Smooth muscle cell (in vitro differentiated cells): ENCODE data around the gene CNEP1R1. TPM values are rescaled to one million over a fixed set of nuclear protein-coding genes. Genes with fewer than 3 reads are reported as not detected.

Experiments
- DNase-seq: peaks from one replicate; lab custom pipeline; 2025; ENCODE audit not compliant: unreplicated experiment; lab: John Stamatoyannopoulos, UW
- H2AFZ ChIP-seq: fragments of 200-600 bp; sonication (generic); 2 replicates; pipeline ENCODE4 v1.6.0; 2016; ENCODE audit warnings: antibody characterized with exemption, low read depth, mild to moderate bottlenecking
- H3F3A ChIP-seq: fragments of 200-600 bp; sonication (generic); 2 replicates; pipeline ENCODE4 v1.6.0; 2017; ENCODE audit warnings: antibody characterized with exemption, low read depth
- H3K27ac ChIP-seq: fragments of 200-600 bp; sonication (generic); 2 replicates; pipeline ENCODE4 v1.5.1; 2016; ENCODE audit warnings: low read depth, mild to moderate bottlenecking
- H3K27me3 ChIP-seq: fragments of 200-600 bp; sonication (generic); 2 replicates; pipeline ENCODE4 v1.6.1; 2016; ENCODE audit warnings: low read depth, mild to moderate bottlenecking
- H3K36me3 ChIP-seq: fragments of 200-600 bp; sonication (generic); 2 replicates; pipeline ENCODE4 v1.5.1; 2016; ENCODE audit warnings: low read depth
- H3K4me1 ChIP-seq: fragments of 200-600 bp; sonication (generic); 2 replicates; pipeline ENCODE4 v1.5.1; 2016; ENCODE audit warnings: low read depth
- H3K4me2 ChIP-seq: fragments of 200-600 bp; sonication (generic); 2 replicates; pipeline ENCODE4 v1.6.0; 2016; ENCODE audit warnings: mild to moderate bottlenecking
- H3K4me3 ChIP-seq: fragments of 200-600 bp; sonication (generic); 2 replicates; pipeline ENCODE4 v1.5.1; 2016; ENCODE audit warnings: mild to moderate bottlenecking
- H3K79me2 ChIP-seq: fragments of 200-600 bp; sonication (generic); 2 replicates; pipeline ENCODE4 v1.6.0; 2016; ENCODE audit warnings: low read depth, mild to moderate bottlenecking
- H3K9ac ChIP-seq: fragments of 200-600 bp; sonication (generic); 2 replicates; pipeline ENCODE4 v1.6.0; 2016; ENCODE audit warnings: low read depth
- H3K9me3 ChIP-seq: fragments of 200-600 bp; sonication (generic); replicated peaks from 2 replicates; pipeline ENCODE4 v1.5.1; 2016; ENCODE audit warnings: low read depth
- H4K20me1 ChIP-seq: fragments of 200-600 bp; sonication (generic); 2 replicates; pipeline ENCODE4 v1.6.0; 2016; ENCODE audit warnings: low read depth
- CTCF ChIP-seq: fragments of 200-600 bp; sonication (generic); IDR thresholded peaks from 2 replicates; pipeline ENCODE4 v1.5.1; 2017; ENCODE audit warnings: borderline replicate concordance, mild to moderate bottlenecking, antibody characterized with exemption; ENCODE audit not compliant: insufficient read depth, poor library complexity, severe bottlenecking
- WGBS: methylation state at CpG from one replicate; pipeline ENCODE4 v1.1.7; 2016; ENCODE audit warnings: low lambda C conversion rate; 5-methylcytosine and 5-hydroxymethylcytosine counted together
- polyA plus RNA-seq: library from polyadenylated mRNA; unstranded; fragments of >200 nt; fragmentation: Nextera tagmentation; extraction: Ambion mirVana; gene quantifications from 2 replicates; pipeline ENCODE4 v1.2.1, GENCODE V29; 2016
- total RNA-seq: library from RNA; depleted of rRNA; stranded (reverse); fragments of >200 nt; gene quantifications from 2 replicates; pipeline ENCODE4 v1.2.3, GENCODE V29; 2014

CNEP1R1 gene
- total and polyA plus RNA-seq, 2 experiments from 2014 or later = 21.3 to 31.7 TPM

DNA sequence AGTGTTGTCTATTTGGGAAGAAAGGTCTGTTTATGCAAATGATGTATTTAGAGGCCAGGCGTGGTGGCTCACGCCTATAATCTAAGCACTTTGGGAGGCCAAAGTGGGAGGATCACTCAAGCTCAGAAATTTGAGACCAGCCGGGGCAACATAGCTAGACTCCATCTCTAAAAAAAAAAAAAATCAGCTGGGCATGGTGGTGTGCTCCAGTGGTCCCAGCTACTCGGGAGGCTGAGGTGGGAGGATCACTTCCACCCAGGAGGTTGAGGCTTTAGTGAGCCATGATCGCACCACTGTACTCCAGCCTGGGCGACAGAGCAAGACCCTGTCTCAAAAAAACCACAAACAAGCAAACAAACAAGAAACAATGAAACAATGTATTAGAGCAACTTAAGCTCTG is 21.8 kb downstream of the CNEP1R1 start:
- 91% methylated on average over 6 of the region's 6 CpGs for WGBS
- DNase-seq = no peak
- H2AFZ ChIP-seq = no peak overlapping the region
- H3F3A ChIP-seq = no peaks in the 10 kb centered on the region
- H3K27ac ChIP-seq = no peak overlapping the region
- H3K4me1 ChIP-seq = no peaks in the 10 kb centered on the region
- no peak overlapping the region for H3K4me2 ChIP-seq
- no peak overlapping the region for H3K4me3 ChIP-seq
- no peak for TF ChIP-seq CTCF
- H3K36me3 ChIP-seq = no peaks in the 10 kb centered on the region
- no peaks in the 10 kb centered on the region for H3K79me2 ChIP-seq
- peaks cover 9% of the 10 kb centered on the region for H3K27me3 ChIP-seq
- no peak overlapping the region for H3K9ac ChIP-seq
- no peaks in the 10 kb centered on the region for H3K9me3 ChIP-seq
- H4K20me1 ChIP-seq = no peaks in the 10 kb centered on the region

DNA sequence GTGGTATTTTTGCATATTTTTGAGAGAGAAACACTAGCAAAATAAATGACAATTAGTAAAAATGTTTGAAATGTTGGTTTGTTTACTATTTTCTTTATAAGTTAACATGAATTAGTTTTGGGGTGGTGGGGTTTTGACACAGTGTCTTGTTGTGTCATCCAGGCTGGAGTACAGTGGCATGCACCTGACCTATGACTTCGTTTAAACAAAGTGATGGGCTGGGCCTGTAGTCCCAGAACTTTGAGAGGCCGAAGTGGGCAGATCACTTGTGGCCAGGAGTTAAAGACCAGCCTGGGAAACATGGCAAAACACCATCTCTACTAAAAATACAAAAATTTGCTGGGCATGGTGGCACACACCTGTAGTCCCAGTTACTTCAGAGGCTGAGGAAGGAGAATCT is 22.8 kb downstream of the CNEP1R1 start:
- WGBS = 81% methylated on average over 2 of the region's 2 CpGs
- no peak overlapping the region for H3K9ac ChIP-seq
- TF ChIP-seq CTCF = no peak

GRCh38 chr16:50050802-50051201 is 25.8 kb downstream of the CNEP1R1 start:
- TF ChIP-seq CTCF = no peak
- no peak overlapping the region for H3K4me2 ChIP-seq
- DNase-seq = no peak

More for the DNA sequence above, 22.8 kb downstream of the CNEP1R1 start:
- H3K79me2 ChIP-seq = no peaks in the 10 kb centered on the region
- no peak overlapping the region for H2AFZ ChIP-seq
- no peaks in the 10 kb centered on the region for H3K36me3 ChIP-seq
- H3K4me2 ChIP-seq = no peak overlapping the region
- H3K9me3 ChIP-seq = no peaks in the 10 kb centered on the region
- no peaks in the 10 kb centered on the region for H4K20me1 ChIP-seq
- H3K4me1 ChIP-seq = no peaks in the 10 kb centered on the region
- no peak for DNase-seq
- no peak overlapping the region for H3K27ac ChIP-seq
- H3K27me3 ChIP-seq = peaks cover 8% of the 10 kb centered on the region
- H3K4me3 ChIP-seq = no peak overlapping the region
- no peaks in the 10 kb centered on the region for H3F3A ChIP-seq

DNA sequence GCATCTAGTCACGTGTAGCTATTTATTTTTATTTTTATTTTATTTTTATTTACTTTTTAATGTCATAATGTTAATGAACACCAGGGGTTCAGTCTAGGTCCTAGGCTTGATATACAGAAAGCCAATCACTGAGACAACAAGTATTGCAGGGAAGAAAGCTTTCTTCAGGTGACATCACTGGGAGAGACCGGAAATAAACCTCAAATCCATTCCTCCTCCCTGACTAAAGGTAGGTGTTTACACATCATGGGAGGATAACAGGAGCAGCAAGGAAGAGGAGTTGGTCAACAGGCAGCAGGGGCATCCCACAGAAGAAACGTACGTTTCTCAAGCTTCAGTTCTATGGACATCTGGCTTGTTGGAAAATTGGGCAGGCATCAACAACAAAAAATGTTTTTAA is 31.2 kb downstream of the CNEP1R1 start:
- Histone ChIP-seq H3K4me2 (no peak overlapping the region), H3K79me2 (no peaks in the 10 kb centered on the region), H2AFZ (no peak overlapping the region), H3K27ac (no peak overlapping the region), H3K9me3 (no peaks in the 10 kb centered on the region), H3K9ac (no peak overlapping the region), H4K20me1 (no peaks in the 10 kb centered on the region), H3K36me3 (no peaks in the 10 kb centered on the region), H3K4me3 (no peak overlapping the region), H3K27me3 (no peaks in the 10 kb centered on the region), H3K4me1 (no peaks in the 10 kb centered on the region), H3F3A (no peaks in the 10 kb centered on the region)
- 91% methylated on average over 4 of the region's 4 CpGs for WGBS
- no peak for TF ChIP-seq CTCF
- DNase-seq = no peak

More at GRCh38 chr16:50050802-50051201, 25.8 kb downstream of the CNEP1R1 start:
- Histone ChIP-seq H3K27ac (no peak overlapping the region), H4K20me1 (no peaks in the 10 kb centered on the region), H3K27me3 (no peaks in the 10 kb centered on the region), H3K9me3 (no peaks in the 10 kb centered on the region), H3K4me1 (no peaks in the 10 kb centered on the region), H2AFZ (no peak overlapping the region), H3K79me2 (no peaks in the 10 kb centered on the region), H3K4me3 (no peak overlapping the region), H3K36me3 (no peaks in the 10 kb centered on the region), H3F3A (no peaks in the 10 kb centered on the region), H3K9ac (no peak overlapping the region)
- WGBS = 55% methylated on average over 2 of the region's 2 CpGs
